Adrenal gland (tissue), 5 donors: ENCODE measurements around the gene CD8B2.

Source experiments
- CTCF ChIP-seq, 6 experiments: fragments of 450-650 bp in 4 of 6; fragments of 200-600 bp in 2 of 6; sonication (generic) in 1 of 6; IDR thresholded peaks; 1 replicate in 5 of 6; 2 replicates in 1 of 6; pipeline versions ENCODE4 v1.5.1 to v1.8.0; 2016 to 2021; ENCODE audit warnings: antibody characterized with exemption in 6 of 6, mild to moderate bottlenecking in 2 of 6, moderate library complexity in 1 of 6
- POLR2A ChIP-seq, 2 donors: fragments of 450-650 bp; IDR thresholded peaks; one replicate each; pipeline ENCODE4 v1.6.1; 2017; ENCODE audit warnings: antibody characterized with exemption in 2 of 2, mild to moderate bottlenecking in 2 of 2, moderate library complexity in 1 of 2
- donor health status: DM: no; HTN: no; CAD: no.

- TF ChIP-seq CTCF (IDR thresholded peaks at IDR 0.05) (no peak), POLR2A (IDR thresholded peaks at IDR 0.05) (no peak)
Observed at GRCh38 chr2:106517329-106517728, 30.2 kb downstream of the CD8B2 start.
